ENCODE data around the gene TP53INP2.

TP53INP2 gene

GRCh38 chr20:34732523-34732922 is 28.4 kb downstream of the TP53INP2 start:
- no peak for DNase-seq

GRCh38 chr20:34736106-34736735 is 32.1 kb downstream of the TP53INP2 start:
- no peak for DNase-seq

GRCh38 chr20:34743039-34743438 is 38.9 kb downstream of the TP53INP2 start:
- no peak for DNase-seq

GRCh38 chr20:34744340-34744739 is 40.2 kb downstream of the TP53INP2 start:
- no peak for DNase-seq

GRCh38 chr20:34744847-34745246 is 40.7 kb downstream of the TP53INP2 start:
- no peak for DNase-seq

- DNase-seq, result no peak
These were observed 42.5 kb downstream of the TP53INP2 start for GRCh38 chr20:34746674-34747073.

- no peak for DNase-seq
These were observed 43.3 kb downstream of the TP53INP2 start for GRCh38 chr20:34747479-34747878.

- no peak for DNase-seq
These were observed 44.6 kb downstream of the TP53INP2 start for GRCh38 chr20:34748709-34749108.

GRCh38 chr20:34750484-34750883 is 46.3 kb downstream of the TP53INP2 start:
- DNase-seq, result no peak

- DNase-seq, result no peak
These were observed 47.3 kb downstream of the TP53INP2 start for GRCh38 chr20:34751453-34751852.

- DNase-seq, result no peak
These were observed 49.7 kb downstream of the TP53INP2 start for GRCh38 chr20:34753706-34754461.

- no peak for DNase-seq
These were observed 50.5 kb downstream of the TP53INP2 start for GRCh38 chr20:34754611-34755010.

GRCh38 chr20:34755367-34755766 is 51.2 kb downstream of the TP53INP2 start:
- DNase-seq, result no peak

- no peak for DNase-seq
These were observed 57.9 kb downstream of the TP53INP2 start for GRCh38 chr20:34762031-34762555.
